Stomach (tissue), 9 donors: ENCODE results near the gene GABRB2. TPM values are rescaled to one million over a fixed set of nuclear protein-coding genes. Genes with fewer than 3 reads are reported as not detected.

ENCODE experiments used
- DNase-seq, 2 donors: peaks; one replicate each; pipeline versions ENCODE4 v3.0.0 to v3.0.0-alpha.2; 2013 to 2019
- H3K27ac ChIP-seq, 5 donors: fragments of 200-600 bp in 4 of 5; sonication (generic) in 4 of 5; one replicate each; pipeline ENCODE4 v1.5.1; 2013 to 2019; ENCODE audit warnings: mild to moderate bottlenecking in 1 of 5, moderate library complexity in 1 of 5
- H3K27me3 ChIP-seq, 3 donors: fragments of 200-600 bp; sonication (generic); one replicate each; pipeline ENCODE4 v1.5.1; 2017 to 2019; ENCODE audit warnings: mixed run types in 1 of 3
- H3K36me3 ChIP-seq, 4 donors: fragments of 200-600 bp; sonication (generic); 1 replicate in 3 of 4; 2 replicates in 1 of 4; pipeline ENCODE4 v1.5.1; 2016 to 2019
- H3K4me1 ChIP-seq, 4 donors: fragments of 200-600 bp; sonication (generic); one replicate each; pipeline ENCODE4 v1.5.1; 2016 to 2019
- H3K4me3 ChIP-seq, 4 donors: fragments of 200-600 bp; sonication (generic) in 3 of 4; one replicate each; pipeline ENCODE4 v1.5.1; 2016 to 2019; ENCODE audit warnings: mild to moderate bottlenecking in 1 of 4
- H3K9me3 ChIP-seq, 4 donors: fragments of 200-600 bp; sonication (generic); one replicate each; pipeline ENCODE4 v1.5.1; 2016 to 2019
- EP300 ChIP-seq: sonication (generic); formaldehyde crosslinking; IDR thresholded peaks from one replicate; pipeline ENCODE4 v1.6.1; 2017; ENCODE audit warnings: antibody characterized with exemption
- POLR2A ChIP-seq, 4 donors: fragments of 450-650 bp; IDR thresholded peaks; one replicate each; pipeline ENCODE4 v1.6.1; 2016; ENCODE audit warnings: antibody characterized with exemption in 4 of 4, control low read depth in 2 of 4, mild to moderate bottlenecking in 1 of 4, moderate library complexity in 1 of 4
- POLR2AphosphoS5 ChIP-seq, 3 donors: sonication (generic); formaldehyde crosslinking; IDR thresholded peaks; one replicate each; pipeline ENCODE4 v1.6.1; 2016; ENCODE audit warnings: antibody characterized with exemption in 3 of 3
- WGBS, 5 donors: extraction: QIAGEN DNeasy Blood & Tissue Kit in 3 of 5; methylation state at CpG; one replicate each; pipeline versions ENCODE4 v1.1.5 to v1.1.7; 2013 to 2018; 5-methylcytosine and 5-hydroxymethylcytosine counted together
- intact Hi-C: fragments of 100-400 bp; cut with DNase I; formaldehyde crosslinking; loops from one replicate; pipeline ENCODE4 v1.15.1; 2023; ENCODE audit warnings: low total_unique reads
- polyA plus RNA-seq, 3 donors: library from polyadenylated mRNA; stranded (reverse); fragments of 200-250 nt; gene quantifications; one replicate each; pipeline ENCODE4 v1.2.3, GENCODE V29; 2013
- total RNA-seq, 5 donors: library from RNA; depleted of rRNA; stranded (reverse); fragments of >200 nt; gene quantifications; one replicate each; pipeline versions ENCODE4 v1.1.0 to v1.2.3, GENCODE V29; 2014 to 2016
- TF ChIP-seq, protein P1 (sequence below), 7 experiments: fragments of 450-650 bp in 4 of 7; fragments of 200-600 bp in 3 of 7; sonication (generic) in 3 of 7; IDR thresholded peaks; one replicate each; pipeline ENCODE4 v1.5.1; 2016 to 2019; ENCODE audit warnings: antibody characterized with exemption in 7 of 7, control low read depth in 2 of 7, mild to moderate bottlenecking in 1 of 7
- donor health status: healthy with polysubstance abuse.
- donor health status: Bipolar disorder and iron deficiency.
- donor health status: healthy.

GABRB2 gene
- total and polyA plus RNA-seq, 8 donors: 0.06 to 2.7 (median 0.14) TPM; not detected in 3

DNA sequence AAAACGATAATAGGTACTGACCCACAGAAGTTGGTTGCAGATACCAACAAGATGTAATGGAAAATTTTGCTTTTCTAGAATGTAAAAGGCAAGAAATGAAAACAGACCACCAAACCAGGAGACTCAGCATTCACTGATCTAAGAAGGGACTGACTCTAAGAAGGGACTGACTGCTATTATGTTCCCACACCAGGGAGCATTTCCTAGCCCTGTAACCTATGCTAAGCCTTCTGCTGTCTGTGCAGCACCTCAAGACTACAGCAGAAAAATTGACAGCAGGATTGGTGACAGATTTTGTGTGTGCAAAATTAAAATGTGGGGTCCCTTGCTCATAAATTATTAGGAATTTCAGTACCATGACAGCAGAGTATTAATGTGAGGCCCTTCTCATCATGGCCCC, 154.8 kb downstream of the GABRB2 start:
- no peaks in the 10 kb centered on the region for H3K9me3 ChIP-seq
- TF ChIP-seq EP300: no peak
- TF ChIP-seq, protein P1, sequence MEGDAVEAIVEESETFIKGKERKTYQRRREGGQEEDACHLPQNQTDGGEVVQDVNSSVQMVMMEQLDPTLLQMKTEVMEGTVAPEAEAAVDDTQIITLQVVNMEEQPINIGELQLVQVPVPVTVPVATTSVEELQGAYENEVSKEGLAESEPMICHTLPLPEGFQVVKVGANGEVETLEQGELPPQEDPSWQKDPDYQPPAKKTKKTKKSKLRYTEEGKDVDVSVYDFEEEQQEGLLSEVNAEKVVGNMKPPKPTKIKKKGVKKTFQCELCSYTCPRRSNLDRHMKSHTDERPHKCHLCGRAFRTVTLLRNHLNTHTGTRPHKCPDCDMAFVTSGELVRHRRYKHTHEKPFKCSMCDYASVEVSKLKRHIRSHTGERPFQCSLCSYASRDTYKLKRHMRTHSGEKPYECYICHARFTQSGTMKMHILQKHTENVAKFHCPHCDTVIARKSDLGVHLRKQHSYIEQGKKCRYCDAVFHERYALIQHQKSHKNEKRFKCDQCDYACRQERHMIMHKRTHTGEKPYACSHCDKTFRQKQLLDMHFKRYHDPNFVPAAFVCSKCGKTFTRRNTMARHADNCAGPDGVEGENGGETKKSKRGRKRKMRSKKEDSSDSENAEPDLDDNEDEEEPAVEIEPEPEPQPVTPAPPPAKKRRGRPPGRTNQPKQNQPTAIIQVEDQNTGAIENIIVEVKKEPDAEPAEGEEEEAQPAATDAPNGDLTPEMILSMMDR (IDR thresholded peaks at IDR 0.05): no peak
- intact Hi-C loops: no loop called here
- H3K4me3 ChIP-seq: no peak overlapping the region
- WGBS, 5 donors: 85 to 93% (median 89%) methylated on average over 1 of the region's 1 CpG
- no peaks in the 10 kb centered on the region for H3K36me3 ChIP-seq
- no peaks in the 10 kb centered on the region for H3K27me3 ChIP-seq
- H3K4me1 ChIP-seq: no peaks in the 10 kb centered on the region
- no peak for DNase-seq
- H3K27ac ChIP-seq: no peak overlapping the region

DNA sequence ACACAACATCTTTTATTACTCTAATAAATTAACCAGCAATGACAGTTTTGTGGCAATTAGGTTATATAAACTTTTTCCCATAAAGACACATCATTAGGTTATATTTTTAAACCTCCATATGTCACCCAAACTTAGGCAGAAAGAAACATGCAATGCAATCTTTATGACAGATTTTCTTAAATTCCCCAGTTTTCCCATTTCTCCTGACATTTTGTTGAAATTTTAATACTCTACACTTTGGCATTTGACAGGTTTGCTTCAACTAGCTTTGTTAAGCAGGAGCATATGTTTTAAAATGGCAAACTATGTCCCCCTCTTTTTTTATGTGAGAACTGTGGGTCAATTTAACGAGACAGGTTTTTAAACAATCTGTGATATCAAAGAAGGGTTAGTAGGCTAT, 155.5 kb downstream of the GABRB2 start:
- WGBS, 5 donors: 59 to 78% (median 65%) methylated on average over 1 of the region's 1 CpG
- Histone ChIP-seq H3K9me3 (no peaks in the 10 kb centered on the region), H3K4me1 (no peaks in the 10 kb centered on the region), H3K27me3 (no peaks in the 10 kb centered on the region), H3K27ac (no peak overlapping the region), H3K36me3 (no peaks in the 10 kb centered on the region), H3K4me3 (no peak overlapping the region)
- intact Hi-C loops: no loop called here
- TF ChIP-seq POLR2A (IDR thresholded peaks at IDR 0.05) (no peak), EP300 (no peak), POLR2AphosphoS5 (IDR thresholded peaks at IDR 0.05) (no peak)
- TF ChIP-seq, protein P1 (IDR thresholded peaks at IDR 0.05): no peak
- DNase-seq: no peak

DNA sequence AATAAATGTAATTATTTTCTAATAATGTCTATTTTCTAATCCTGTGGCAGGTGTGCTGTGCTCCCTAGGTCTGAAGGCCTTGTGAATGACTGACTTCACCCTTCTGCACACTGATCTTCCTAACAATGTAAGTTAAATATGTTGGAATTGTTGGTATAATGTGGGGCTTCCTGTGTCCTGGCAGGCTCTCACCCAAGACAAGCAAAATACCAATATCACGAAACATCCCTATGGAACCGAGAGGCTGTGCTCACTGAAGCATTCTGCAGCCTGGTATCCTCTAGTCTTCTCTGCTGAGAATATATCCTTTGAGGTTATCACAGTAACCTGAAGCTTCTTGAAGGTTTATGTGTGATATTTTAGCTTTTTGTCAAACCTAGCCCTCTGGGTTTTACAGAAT, 159.4 kb downstream of the GABRB2 start:
- no peaks in the 10 kb centered on the region for H3K9me3 ChIP-seq
- no peaks in the 10 kb centered on the region for H3K36me3 ChIP-seq
- intact Hi-C loops: no loop called here
- TF ChIP-seq POLR2A (IDR thresholded peaks at IDR 0.05): no peak
- TF ChIP-seq EP300: no peak
- TF ChIP-seq, protein P1 (IDR thresholded peaks at IDR 0.05): no peak
- TF ChIP-seq POLR2AphosphoS5 (IDR thresholded peaks at IDR 0.05): no peak
- no peak overlapping the region for H3K4me3 ChIP-seq
- DNase-seq: no peak
- H3K27ac ChIP-seq: no peak overlapping the region
- 87 to 94% (median 91%) methylated on average over 2 of the region's 2 CpGs for WGBS, 5 donors
- H3K4me1 ChIP-seq: no peaks in the 10 kb centered on the region
- no peaks in the 10 kb centered on the region for H3K27me3 ChIP-seq

DNA sequence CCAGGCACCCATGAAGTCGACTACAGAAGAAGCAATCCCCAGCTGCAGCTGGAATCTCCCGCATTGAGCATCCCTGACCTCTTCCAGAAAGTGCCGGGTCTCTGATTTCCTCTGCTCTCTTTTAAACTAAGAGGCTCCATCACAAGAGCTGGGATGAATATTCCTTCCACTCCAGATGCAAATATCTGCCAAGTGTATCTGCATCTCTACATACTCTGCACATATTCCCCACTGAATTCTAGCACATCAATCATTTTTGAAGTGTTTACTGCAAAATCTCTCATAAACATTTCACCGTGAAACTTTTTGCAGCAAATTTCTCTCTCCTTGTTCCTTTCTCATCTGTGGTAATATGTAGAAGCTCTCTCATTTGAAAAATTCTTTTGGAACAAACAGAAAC, 161.5 kb downstream of the GABRB2 start:
- peak in 1 of 2 donors; percentile 29 for DNase-seq
- intact Hi-C loops: no loop called here
- Histone ChIP-seq H3K36me3 (no peaks in the 10 kb centered on the region), H3K4me1 (no peaks in the 10 kb centered on the region), H3K4me3 (no peak overlapping the region), H3K27ac (no peak overlapping the region), H3K27me3 (no peaks in the 10 kb centered on the region), H3K9me3 (no peaks in the 10 kb centered on the region)
- WGBS, 5 donors: 52 to 76% (median 69%) methylated on average over 4 of the region's 4 CpGs
- TF ChIP-seq EP300 (no peak), POLR2A (IDR thresholded peaks at IDR 0.05) (no peak)

DNA sequence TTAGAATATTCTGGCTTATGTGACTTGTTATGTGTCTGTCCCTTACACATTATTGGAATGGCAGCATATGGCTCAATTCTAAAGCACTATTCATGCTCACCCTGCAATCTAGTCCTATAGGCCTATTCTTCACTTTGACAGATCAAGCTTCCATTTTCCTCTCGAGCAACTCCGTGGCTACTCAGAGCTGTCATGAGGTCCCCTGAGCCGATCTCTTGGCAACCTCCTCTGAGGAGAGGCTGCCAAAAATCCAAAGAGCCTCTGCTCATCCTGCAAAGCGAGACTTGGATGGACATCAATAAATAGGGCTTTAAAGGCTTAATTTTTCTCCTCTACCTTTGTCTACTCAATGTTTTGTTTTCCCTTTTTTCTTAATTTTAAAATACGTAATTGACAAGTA, 163.8 kb downstream of the GABRB2 start:
- no peaks in the 10 kb centered on the region for H3K27me3 ChIP-seq
- H3K27ac ChIP-seq: no peak overlapping the region
- peak in 1 of 2 donors; percentile 12 for DNase-seq
- H3K36me3 ChIP-seq: no peaks in the 10 kb centered on the region
- H3K4me3 ChIP-seq: no peak overlapping the region
- TF ChIP-seq POLR2A (IDR thresholded peaks at IDR 0.05) (no peak), EP300 (no peak)
- TF ChIP-seq, protein P1 (IDR thresholded peaks at IDR 0.05): no peak
- whole genome bisulfite sequencing, 5 donors: 73 to 89% (median 83%) methylated on average over 5 of the region's 5 CpGs
- intact Hi-C loops: no loop called here
- H3K4me1 ChIP-seq: no peaks in the 10 kb centered on the region
- H3K9me3 ChIP-seq: no peaks in the 10 kb centered on the region
